Panc1 (cell line): ENCODE measurements around the gene STARD5. TPM values are rescaled to one million over a fixed set of nuclear protein-coding genes. Genes with fewer than 3 reads are reported as not detected.

Experiments
- ATAC-seq: fragments of 200-7000 bp; cut with Tn5 transposase; 2 replicates; pipeline ENCODE4 v1.9.1; 2020; ENCODE audit warnings: mild to moderate bottlenecking, moderate library complexity
- BruUV-seq: library from RNA; stranded (reverse); fragments of 400-500 nt; replicated peaks from 2 replicates; lab custom pipeline; 2021; lab: Mats Ljungman, UMichigan
- CTCF ChIA-PET: fragments of 300-600 bp; sonication (Branson Sonifier 250); formaldehyde crosslinking; loops from one replicate; lab custom pipeline; 2022; ENCODE audit warnings: antibody characterized with exemption; lab: Charles Lee
- POLR2A ChIA-PET: fragments of 300-600 bp; sonication (Branson Sonifier 250); formaldehyde crosslinking; loops from one replicate; lab custom pipeline; 2022; ENCODE audit warnings: antibody characterized with exemption; lab: Charles Lee
- DNase-seq: peaks from one replicate; pipeline ENCODE4 v3.0.0-alpha.2; 2010; ENCODE audit warnings: low read depth, low spot score
- H3K27ac ChIP-seq: 2 replicates; pipeline ENCODE4 v1.5.1; 2011; ENCODE audit warnings: mild to moderate bottlenecking, low read length, inconsistent platforms
- H3K27me3 ChIP-seq: fragments of 200-500 bp; sonication (Bioruptor generic); 2 replicates; pipeline ENCODE4 v1.6.0; 2014; ENCODE audit warnings: low read length, inconsistent platforms; ENCODE audit not compliant: control insufficient read depth, insufficient read depth
- H3K36me3 ChIP-seq: fragments of 200-500 bp; sonication (Bioruptor generic); 2 replicates; pipeline ENCODE4 v1.5.1; 2014; ENCODE audit warnings: inconsistent platforms, mild to moderate bottlenecking, low read length, moderate library complexity; ENCODE audit not compliant: control insufficient read depth, insufficient read depth
- H3K4me1 ChIP-seq: 2 replicates; pipeline ENCODE4 v1.5.1; 2011; ENCODE audit warnings: inconsistent platforms, mild to moderate bottlenecking, low read length, moderate library complexity; ENCODE audit not compliant: control insufficient read depth, insufficient read depth
- H3K4me3 ChIP-seq, 2 experiments: 2 replicates each; pipeline ENCODE4 v1.5.1; 2011 to 2012; ENCODE audit warnings: low read depth in 2 of 2, low read length in 2 of 2, mild to moderate bottlenecking in 2 of 2, inconsistent platforms in 1 of 2, moderate library complexity in 1 of 2
- H3K9me3 ChIP-seq: fragments of 200-500 bp; sonication (Bioruptor generic); 2 replicates; pipeline ENCODE4 v1.5.1; 2014; ENCODE audit warnings: low read depth, mild to moderate bottlenecking, inconsistent platforms, low read length, moderate library complexity; ENCODE audit not compliant: control insufficient read depth, insufficient read depth
- CTCF ChIP-seq: fragments of 450-650 bp; IDR thresholded peaks from 2 replicates; pipeline ENCODE4 v1.5.1; 2017; ENCODE audit warnings: mild to moderate bottlenecking
- POLR2AphosphoS5 ChIP-seq: IDR thresholded peaks from 2 replicates; pipeline ENCODE4 v1.6.1; 2012; ENCODE audit warnings: mild to moderate bottlenecking, low read depth, low read length, moderate library complexity
- REST ChIP-seq, 2 experiments: IDR thresholded peaks; 2 replicates each; pipeline ENCODE4 v1.6.1; 2011 to 2012; ENCODE audit warnings: low read depth in 2 of 2, control low read depth in 1 of 2, low read length in 1 of 2, mild to moderate bottlenecking in 1 of 2, moderate library complexity in 1 of 2; ENCODE audit not compliant: insufficient read depth in 1 of 2
- SIN3A ChIP-seq: IDR thresholded peaks from 2 replicates; pipeline ENCODE4 v1.6.1; 2012; ENCODE audit warnings: low read depth, mild to moderate bottlenecking, low read length, moderate library complexity, borderline replicate concordance; ENCODE audit not compliant: insufficient read depth
- TCF7L2 ChIP-seq: IDR thresholded peaks from 2 replicates; pipeline ENCODE4 v1.6.1; 2011; ENCODE audit warnings: mild to moderate bottlenecking, low read depth, low read length, inconsistent platforms
- in situ Hi-C: cut with HindIII; loops from 2 replicates; pipeline ENCODE4 v1.10.0; 2016; ENCODE audit warnings: low sequenced_read_pairs, low pct_unique_long_range_greater_than_20kb
- intact Hi-C: fragments of 100-400 bp; cut with micrococcal nuclease; formaldehyde crosslinking; loops from one replicate; pipeline ENCODE4 v1.10.0; 2022; ENCODE audit not compliant: unreplicated experiment
- total RNA-seq: library from RNA; stranded (reverse); gene quantifications from one replicate; pipeline ENCODE4 v1.2.1, GENCODE V29; 2021; ENCODE audit not compliant: unreplicated experiment

The STARD5 gene
- total RNA-seq, 1 experiment from 2014 or later, result 2.9 TPM

GRCh38 chr15:81310480-81310879 lies 13.5 kb downstream of the STARD5 start:
- no peak overlapping the region for H3K4me3 ChIP-seq
- no peaks in the 10 kb centered on the region for H3K27me3 ChIP-seq
- H3K36me3 ChIP-seq, result no peaks in the 10 kb centered on the region
- no peak for DNase-seq
- ChIA-PET CTCF (no interaction called here), POLR2A (no interaction called here)
- no peaks in the 10 kb centered on the region for H3K9me3 ChIP-seq
- peaks cover 7% of the 10 kb centered on the region for H3K4me1 ChIP-seq
- in situ Hi-C loops, result no loop called here
- no peak for ATAC-seq
- intact Hi-C loops, result no loop called here
- no TSS peak for BruUV-seq
- no peak overlapping the region for H3K27ac ChIP-seq
- no peak for TF ChIP-seq SIN3A
- TF ChIP-seq REST (IDR thresholded peaks at IDR 0.05; ENCODE audit: insufficient read depth in 1 of 2, low read depth in 2 of 2, low read length in 1 of 2), result no peak
- TF ChIP-seq TCF7L2, result no peak
- TF ChIP-seq POLR2AphosphoS5, result no peak
- TF ChIP-seq CTCF, result no peak

- Histone ChIP-seq H3K4me1 (peaks cover 7% of the 10 kb centered on the region), H3K27ac (no peak overlapping the region), H3K9me3 (no peaks in the 10 kb centered on the region), H3K27me3 (no peaks in the 10 kb centered on the region), H3K4me3 (no peak overlapping the region), H3K36me3 (no peaks in the 10 kb centered on the region)
- POLR2A ChIA-PET, result no interaction called here
- BruUV-seq, result no TSS peak
- DNase-seq (no peak), ATAC-seq (no peak)
- intact Hi-C loops (no loop called here), in situ Hi-C loops (no loop called here)
- CTCF ChIA-PET, result interaction anchor here (0.7 kb wide), 1 partner anchor 14 kb away, joined by 3 read pairs; the partner anchor contains the start of gene STARD5
- no peak for TF ChIP-seq CTCF
- TF ChIP-seq SIN3A, result no peak
- no peak for TF ChIP-seq TCF7L2
- no peak for TF ChIP-seq POLR2AphosphoS5
- no peak for TF ChIP-seq REST (IDR thresholded peaks at IDR 0.05; ENCODE audit: insufficient read depth in 1 of 2, low read depth in 2 of 2, low read length in 1 of 2)
Observed at GRCh38 chr15:81309647-81310450, 14.1 kb downstream of the STARD5 start.
